Nephron progenitor cell (in vitro differentiated cells): Measurements from ENCODE around the gene DDX50.
"Not testable (repeated sequence)": the region's sequence is repeated elsewhere in the genome, so short reads cannot be mapped to it uniquely, and the experiment has no call there.

ENCODE experiments used
- DNase-seq: peaks from one replicate; pipeline ENCODE4 v3.0.0; 2021
- H3K27ac Mint-ChIP-seq: 2 replicates; pipeline ENCODE4 v1.8.0; 2021; ENCODE audit warnings: mild to moderate bottlenecking, moderate library complexity, mixed read lengths
- H3K27me3 Mint-ChIP-seq: 2 replicates; pipeline ENCODE4 v1.8.0; 2021; ENCODE audit warnings: mild to moderate bottlenecking, low read depth, mixed read lengths; ENCODE audit not compliant: poor library complexity
- H3K36me3 Mint-ChIP-seq: 2 replicates; pipeline ENCODE4 v1.8.0; 2021; ENCODE audit warnings: low read depth, mixed read lengths
- H3K4me1 Mint-ChIP-seq: 2 replicates; pipeline ENCODE4 v1.8.0; 2021; ENCODE audit warnings: mixed read lengths
- H3K4me3 Mint-ChIP-seq: 2 replicates; pipeline ENCODE4 v1.8.0; 2021; ENCODE audit warnings: mild to moderate bottlenecking, moderate library complexity, mixed read lengths
- H3K9me3 Mint-ChIP-seq: 2 replicates; pipeline ENCODE4 v1.8.0; 2021; ENCODE audit warnings: mild to moderate bottlenecking, moderate library complexity, mixed read lengths
- CTCF ChIP-seq: fragments of 200-600 bp; sonication (generic); IDR thresholded peaks from 2 replicates; pipeline ENCODE4 v1.5.0; 2021; ENCODE audit warnings: antibody characterized with exemption

Gene DDX50

GRCh38 chr10:68959695-68960527 lies 58.8 kb downstream of the DDX50 start:
- Mint-ChIP-seq H3K27ac (peak overlapping the region; percentile 17), H3K36me3 (peaks cover 43% of the 10 kb centered on the region)

GRCh38 chr10:68963151-68963550 lies 62.0 kb downstream of the DDX50 start:
- Mint-ChIP-seq H3K4me1 (peaks cover 4% of the 10 kb centered on the region), H3K27ac (no peak overlapping the region), H3K36me3 (peaks cover 70% of the 10 kb centered on the region), H3K4me3 (no peak overlapping the region), H3K9me3 (no peaks in the 10 kb centered on the region), H3K27me3 (no peaks in the 10 kb centered on the region)
- no peak for DNase-seq
- TF ChIP-seq CTCF: no peak

More at GRCh38 chr10:68959695-68960527, 58.8 kb downstream of the DDX50 start:
- DNase-seq: no peak
- Mint-ChIP-seq H3K4me1 (peaks cover 29% of the 10 kb centered on the region), H3K27me3 (no peaks in the 10 kb centered on the region), H3K9me3 (no peaks in the 10 kb centered on the region), H3K4me3 (no peak overlapping the region)
- no peak for TF ChIP-seq CTCF

- no peaks in the 10 kb centered on the region for H3K9me3 Mint-ChIP-seq
- H3K36me3 Mint-ChIP-seq: peaks cover 80% of the 10 kb centered on the region
- no peak overlapping the region for H3K27ac Mint-ChIP-seq
- H3K4me3 Mint-ChIP-seq: no peak overlapping the region
- no peak for DNase-seq
- no peaks in the 10 kb centered on the region for H3K4me1 Mint-ChIP-seq
- no peaks in the 10 kb centered on the region for H3K27me3 Mint-ChIP-seq
- no peak for TF ChIP-seq CTCF
Observed at GRCh38 chr10:68973975-68974374, 72.9 kb downstream of the DDX50 start.

GRCh38 chr10:68975936-68976473 lies 74.9 kb downstream of the DDX50 start:
- DNase-seq: not testable (repeated sequence)

GRCh38 chr10:68979738-68980137 lies 78.6 kb downstream of the DDX50 start:
- not testable (repeated sequence) for H3K4me3 Mint-ChIP-seq, H3K9me3 Mint-ChIP-seq, H3K27me3 Mint-ChIP-seq, H3K4me1 Mint-ChIP-seq, DNase-seq
- Mint-ChIP-seq H3K27ac (peak overlapping the region; percentile 20), H3K36me3 (peaks cover 56% of the 10 kb centered on the region)

More at GRCh38 chr10:68975936-68976473, 74.9 kb downstream of the DDX50 start:
- H3K4me3 Mint-ChIP-seq, H3K27me3 Mint-ChIP-seq, H3K9me3 Mint-ChIP-seq, H3K27ac Mint-ChIP-seq, H3K4me1 Mint-ChIP-seq: not testable (repeated sequence)
- peaks cover 69% of the 10 kb centered on the region for H3K36me3 Mint-ChIP-seq

GRCh38 chr10:68981074-68981473 lies 80.0 kb downstream of the DDX50 start:
- Mint-ChIP-seq H3K27ac (no peak overlapping the region), H3K9me3 (no peaks in the 10 kb centered on the region), H3K4me3 (no peak overlapping the region), H3K36me3 (peaks cover 53% of the 10 kb centered on the region), H3K27me3 (no peaks in the 10 kb centered on the region), H3K4me1 (no peaks in the 10 kb centered on the region)
- TF ChIP-seq CTCF: peak; percentile 21
- DNase-seq: no peak

GRCh38 chr10:68982389-68982788 lies 81.3 kb downstream of the DDX50 start:
- Mint-ChIP-seq H3K4me3 (no peak overlapping the region), H3K36me3 (peaks cover 40% of the 10 kb centered on the region), H3K4me1 (no peaks in the 10 kb centered on the region), H3K27ac (peak overlapping the region; percentile 81), H3K9me3 (no peaks in the 10 kb centered on the region), H3K27me3 (no peaks in the 10 kb centered on the region)
- DNase-seq: no peak
- no peak for TF ChIP-seq CTCF
